GM12801 (cell line): Measurements from ENCODE around the gene COL6A1.

Source experiments
- TF ChIP-seq, protein P1 (sequence below): IDR thresholded peaks from one replicate; pipeline ENCODE4 v1.5.1; 2011; ENCODE audit warnings: control low read depth; ENCODE audit not compliant: insufficient read length; ENCODE audit errors: extremely low read depth

The COL6A1 gene

GRCh38 chr21:45995686-45996179 is 14.2 kb downstream of the COL6A1 start:
- TF ChIP-seq, protein P1, sequence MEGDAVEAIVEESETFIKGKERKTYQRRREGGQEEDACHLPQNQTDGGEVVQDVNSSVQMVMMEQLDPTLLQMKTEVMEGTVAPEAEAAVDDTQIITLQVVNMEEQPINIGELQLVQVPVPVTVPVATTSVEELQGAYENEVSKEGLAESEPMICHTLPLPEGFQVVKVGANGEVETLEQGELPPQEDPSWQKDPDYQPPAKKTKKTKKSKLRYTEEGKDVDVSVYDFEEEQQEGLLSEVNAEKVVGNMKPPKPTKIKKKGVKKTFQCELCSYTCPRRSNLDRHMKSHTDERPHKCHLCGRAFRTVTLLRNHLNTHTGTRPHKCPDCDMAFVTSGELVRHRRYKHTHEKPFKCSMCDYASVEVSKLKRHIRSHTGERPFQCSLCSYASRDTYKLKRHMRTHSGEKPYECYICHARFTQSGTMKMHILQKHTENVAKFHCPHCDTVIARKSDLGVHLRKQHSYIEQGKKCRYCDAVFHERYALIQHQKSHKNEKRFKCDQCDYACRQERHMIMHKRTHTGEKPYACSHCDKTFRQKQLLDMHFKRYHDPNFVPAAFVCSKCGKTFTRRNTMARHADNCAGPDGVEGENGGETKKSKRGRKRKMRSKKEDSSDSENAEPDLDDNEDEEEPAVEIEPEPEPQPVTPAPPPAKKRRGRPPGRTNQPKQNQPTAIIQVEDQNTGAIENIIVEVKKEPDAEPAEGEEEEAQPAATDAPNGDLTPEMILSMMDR: no peak

GRCh38 chr21:45996311-45997204 is 15.0 kb downstream of the COL6A1 start:
- TF ChIP-seq, protein P1: no peak

DNA sequence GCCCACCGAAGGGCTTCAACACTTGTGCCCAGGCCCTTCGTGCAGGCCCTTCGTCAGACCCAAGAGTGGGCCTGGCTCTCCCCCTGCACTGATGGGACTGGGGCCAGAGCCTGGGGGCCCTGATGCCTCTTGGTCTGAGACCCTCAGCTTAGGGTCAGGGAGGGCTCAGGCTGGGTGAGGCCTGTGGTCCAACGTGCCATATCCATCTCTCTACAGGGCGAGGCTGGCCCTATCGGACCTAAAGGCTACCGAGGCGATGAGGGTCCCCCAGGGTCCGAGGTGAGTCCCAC is 15.6 kb downstream of the COL6A1 start:
- TF ChIP-seq, protein P1: no peak

GRCh38 chr21:45997495-45998275 is 16.1 kb downstream of the COL6A1 start:
- TF ChIP-seq, protein P1: no peak

DNA sequence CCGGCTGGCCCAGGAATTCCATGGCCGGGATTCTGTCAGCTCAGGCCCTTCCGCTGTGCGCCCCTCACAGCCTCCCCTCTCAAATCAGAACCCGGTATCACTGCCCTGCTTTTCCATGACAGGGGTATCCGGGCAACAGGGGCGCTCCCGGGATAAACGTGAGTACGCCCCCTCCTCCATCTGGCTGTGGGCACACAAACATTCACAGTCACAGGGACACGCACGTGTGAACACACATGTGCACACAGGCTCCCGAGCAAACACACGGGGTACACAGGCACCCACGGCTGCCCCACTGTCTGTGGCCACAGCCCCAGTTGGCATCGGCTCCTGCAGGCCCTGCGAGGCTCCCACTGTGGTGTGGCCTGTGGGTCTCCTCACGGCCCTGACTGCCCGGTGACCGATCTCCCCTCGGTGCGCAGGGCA is 16.7 kb downstream of the COL6A1 start:
- TF ChIP-seq, protein P1: no peak

GRCh38 chr21:45998871-45999580 is 17.5 kb downstream of the COL6A1 start:
- TF ChIP-seq, protein P1: no peak

DNA sequence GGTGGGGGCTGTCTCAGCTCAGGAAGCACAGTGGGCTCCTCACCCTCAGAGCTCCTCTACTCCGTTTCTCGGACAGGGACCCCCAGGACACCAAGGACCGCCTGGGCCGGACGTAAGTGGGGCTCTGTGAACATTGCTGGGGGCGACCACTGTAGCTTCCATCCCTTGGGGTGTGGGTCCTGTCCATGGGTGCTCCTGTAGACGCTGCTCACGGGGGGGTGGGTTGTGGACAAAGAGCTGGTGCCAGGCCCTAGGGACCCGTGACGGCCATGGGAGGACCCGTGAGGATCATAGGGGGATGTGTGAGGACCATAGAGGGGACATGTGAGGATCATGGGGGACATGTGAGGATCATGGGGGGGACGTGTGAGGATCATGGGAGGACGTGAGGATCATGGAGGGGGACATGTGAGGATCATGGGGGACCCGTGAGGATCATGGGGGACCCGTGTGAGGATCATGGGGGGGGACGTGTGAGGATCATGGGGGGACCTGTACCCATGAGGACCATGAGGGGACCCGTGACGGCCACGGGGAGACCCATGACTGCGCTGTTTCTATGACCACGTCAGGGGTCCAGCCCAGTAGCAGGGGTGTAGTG is 18.1 kb downstream of the COL6A1 start:
- TF ChIP-seq, protein P1: no peak
